HEK293 (cell line): ENCODE measurements around the gene SSH3.
"Not testable (repeated sequence)": the region's sequence is repeated elsewhere in the genome, so short reads cannot be mapped to it uniquely, and the experiment has no call there.

Experiments
- CTCF ChIA-PET: fragments of 350-600 bp; formaldehyde crosslinking; extraction: SDS; loops from one replicate; lab custom pipeline; 2021; ENCODE audit warnings: antibody characterized with exemption; lab: Yijun Ruan, JAX
- POLR2A ChIA-PET: fragments of 300-600 bp; formaldehyde crosslinking; extraction: SDS; loops from one replicate; lab custom pipeline; 2020; ENCODE audit warnings: antibody characterized with exemption, inconsistent platforms; lab: Yijun Ruan, JAX
- H3K27ac ChIP-seq: fragments of 200-500 bp; sonication (Bioruptor generic); 2 replicates; pipeline ENCODE4 v1.5.1; 2014; ENCODE audit warnings: low read depth, low read length, control low read depth, inconsistent platforms; ENCODE audit errors: extremely low read depth
- H3K36me3 ChIP-seq, 2 experiments: fragments of 200-500 bp in 1 of 2; sonication (Bioruptor generic) in 1 of 2; 1 replicate in 1 of 2; 2 replicates in 1 of 2; pipeline ENCODE4 v1.5.1; 2014 to 2017; ENCODE audit warnings: inconsistent platforms in 2 of 2, low read length in 2 of 2; ENCODE audit not compliant: control insufficient read depth in 2 of 2, insufficient read depth in 1 of 2
- H3K4me1 ChIP-seq: fragments of 200-500 bp; sonication (Bioruptor generic); 2 replicates; pipeline ENCODE4 v1.5.1; 2014; ENCODE audit warnings: mild to moderate bottlenecking, low read length, inconsistent platforms; ENCODE audit not compliant: control insufficient read depth, insufficient read depth
- H3K4me3 ChIP-seq: 2 replicates; pipeline ENCODE4 v1.5.1; 2011; ENCODE audit warnings: low read depth, mild to moderate bottlenecking, control low read depth, low read length, moderate library complexity
- H3K9me3 ChIP-seq: fragments of 200-500 bp; sonication (Bioruptor generic); 2 replicates; pipeline ENCODE4 v1.5.1; 2014; ENCODE audit warnings: low read depth, low read length, inconsistent platforms; ENCODE audit not compliant: control insufficient read depth, insufficient read depth
- SCRT1 ChIP-seq: fragments of 450-650 bp; formaldehyde crosslinking; IDR thresholded peaks from 2 replicates; pipeline ENCODE4 v1.5.1; 2016; ENCODE audit warnings: missing biosample characterization, missing genetic modification characterization, borderline replicate concordance
- WT1 ChIP-seq: fragments of 450-650 bp; formaldehyde crosslinking; IDR thresholded peaks from 2 replicates; pipeline ENCODE4 v1.5.1; 2016; ENCODE audit warnings: missing biosample characterization, missing genetic modification characterization
- ZBTB20 ChIP-seq: fragments of 450-650 bp; formaldehyde crosslinking; IDR thresholded peaks from 2 replicates; pipeline ENCODE4 v1.5.1; 2016; ENCODE audit warnings: missing biosample characterization, missing genetic modification characterization
- ZBTB21 ChIP-seq: fragments of 450-650 bp; formaldehyde crosslinking; IDR thresholded peaks from 2 replicates; pipeline ENCODE4 v1.5.1; 2017; ENCODE audit warnings: missing biosample characterization, missing genetic modification characterization
- ZFHX2 ChIP-seq: fragments of 450-650 bp; formaldehyde crosslinking; conservative IDR thresholded peaks from 2 replicates; pipeline ENCODE4 v1.5.1; 2016; ENCODE audit warnings: missing biosample characterization, missing genetic modification characterization
- ZNF10 ChIP-seq: fragments of 450-650 bp; formaldehyde crosslinking; IDR thresholded peaks from 2 replicates; pipeline ENCODE4 v1.5.1; 2017; ENCODE audit warnings: missing biosample characterization, missing genetic modification characterization
- ZNF121 ChIP-seq: fragments of 450-650 bp; formaldehyde crosslinking; IDR thresholded peaks from 2 replicates; pipeline ENCODE4 v1.5.1; 2016; ENCODE audit warnings: missing biosample characterization, missing genetic modification characterization
- ZNF140 ChIP-seq: fragments of 450-650 bp; formaldehyde crosslinking; IDR thresholded peaks from 2 replicates; pipeline ENCODE4 v1.5.1; 2016; ENCODE audit warnings: missing biosample characterization, missing genetic modification characterization
- ZNF311 ChIP-seq: fragments of 450-650 bp; formaldehyde crosslinking; IDR thresholded peaks from 2 replicates; pipeline ENCODE4 v1.5.1; 2017; ENCODE audit warnings: missing biosample characterization, missing genetic modification characterization, borderline replicate concordance
- ZNF335 ChIP-seq: fragments of 450-650 bp; formaldehyde crosslinking; conservative IDR thresholded peaks from 2 replicates; pipeline ENCODE4 v1.5.1; 2016; ENCODE audit warnings: missing biosample characterization, missing genetic modification characterization
- ZNF391 ChIP-seq: fragments of 450-650 bp; formaldehyde crosslinking; IDR thresholded peaks from 2 replicates; pipeline ENCODE4 v1.5.1; 2016; ENCODE audit warnings: low read depth, missing biosample characterization, missing genetic modification characterization, borderline replicate concordance
- ZNF600 ChIP-seq: fragments of 450-650 bp; formaldehyde crosslinking; IDR thresholded peaks from 2 replicates; pipeline ENCODE4 v1.5.1; 2016; ENCODE audit warnings: missing biosample characterization, missing genetic modification characterization
- ZNF777 ChIP-seq: fragments of 450-650 bp; formaldehyde crosslinking; IDR thresholded peaks from 2 replicates; pipeline ENCODE4 v1.5.1; 2017; ENCODE audit warnings: missing biosample characterization, missing genetic modification characterization, borderline replicate concordance
- ZSCAN16 ChIP-seq: fragments of 450-650 bp; formaldehyde crosslinking; IDR thresholded peaks from 2 replicates; pipeline ENCODE4 v1.5.1; 2016; ENCODE audit warnings: missing biosample characterization, missing genetic modification characterization
- TF ChIP-seq, protein P1 (sequence below): sonication (generic); formaldehyde crosslinking; IDR thresholded peaks from 2 replicates; pipeline ENCODE4 v1.8.1; 2022; ENCODE audit warnings: mild to moderate bottlenecking, moderate library complexity, missing genetic modification reagents
- TF ChIP-seq, protein P2 (sequence below): fragments of 450-650 bp; formaldehyde crosslinking; optimal IDR thresholded peaks from 2 replicates; pipeline ENCODE3; 2016; ENCODE audit warnings: missing biosample characterization, mild to moderate bottlenecking, missing genetic modification characterization
- TF ChIP-seq, protein P3 (sequence below): fragments of 450-650 bp; formaldehyde crosslinking; IDR thresholded peaks from 2 replicates; pipeline ENCODE4 v1.5.1; 2016; ENCODE audit warnings: missing biosample characterization, missing genetic modification characterization
- TF ChIP-seq, protein P4 (sequence below): fragments of 450-650 bp; formaldehyde crosslinking; IDR thresholded peaks from 2 replicates; pipeline ENCODE4 v1.5.1; 2017; ENCODE audit warnings: missing biosample characterization, missing genetic modification characterization
- TF ChIP-seq, protein P5 (sequence below): fragments of 450-650 bp; formaldehyde crosslinking; IDR thresholded peaks from 2 replicates; pipeline ENCODE4 v1.5.1; 2016; ENCODE audit warnings: missing biosample characterization, missing genetic modification characterization, borderline replicate concordance
- TF ChIP-seq, protein P6 (sequence below): fragments of 450-650 bp; IDR thresholded peaks from 2 replicates; pipeline ENCODE4 v1.5.1; 2018; ENCODE audit warnings: missing biosample characterization, missing genetic modification characterization

Gene SSH3

DNA sequence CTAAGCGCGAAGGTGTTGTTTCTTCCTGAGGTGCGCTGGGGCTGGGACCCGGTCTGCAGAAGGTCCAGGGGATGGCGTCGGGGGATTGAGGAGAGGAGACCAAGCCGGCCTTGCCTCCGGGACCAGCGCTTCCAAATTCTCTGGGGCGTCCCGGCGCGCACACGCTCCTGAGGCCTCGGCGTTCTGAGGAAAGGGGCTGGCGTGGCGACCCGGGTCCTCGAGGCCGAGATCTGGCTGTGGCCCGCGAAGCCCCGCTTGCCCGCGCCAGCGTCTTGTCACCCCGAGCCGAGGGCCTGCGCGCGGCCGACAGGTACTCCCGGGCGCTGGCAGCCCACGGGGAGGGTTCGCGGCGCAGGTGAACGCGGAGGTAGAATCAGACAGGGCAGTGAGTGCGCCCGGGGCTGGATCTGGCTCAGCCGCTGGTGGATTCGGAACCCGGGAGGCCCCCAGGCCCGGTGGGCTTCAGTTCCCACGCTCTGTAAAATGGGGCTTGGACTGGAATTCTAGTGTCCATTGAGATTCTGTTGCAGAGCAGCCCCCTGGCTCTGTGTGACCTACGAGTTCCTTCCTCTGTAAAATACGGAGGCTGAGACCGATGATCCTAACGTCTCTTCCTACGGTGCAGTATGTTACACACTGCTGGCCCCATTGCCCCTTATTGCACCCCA lies 14.7 kb downstream of the SSH3 start:
- Histone ChIP-seq H3K4me1 (no peaks in the 10 kb centered on the region), H3K4me3 (peak overlapping the region; percentile 75), H3K36me3 (peaks cover 0 to 16% of the 10 kb centered on the region in 2 experiments; a peak in 1 of 3 replicates), H3K27ac (no peak overlapping the region; the same call in 1 of the 2 replicates), H3K9me3 (no peaks in the 10 kb centered on the region)
- TF ChIP-seq, protein P1, sequence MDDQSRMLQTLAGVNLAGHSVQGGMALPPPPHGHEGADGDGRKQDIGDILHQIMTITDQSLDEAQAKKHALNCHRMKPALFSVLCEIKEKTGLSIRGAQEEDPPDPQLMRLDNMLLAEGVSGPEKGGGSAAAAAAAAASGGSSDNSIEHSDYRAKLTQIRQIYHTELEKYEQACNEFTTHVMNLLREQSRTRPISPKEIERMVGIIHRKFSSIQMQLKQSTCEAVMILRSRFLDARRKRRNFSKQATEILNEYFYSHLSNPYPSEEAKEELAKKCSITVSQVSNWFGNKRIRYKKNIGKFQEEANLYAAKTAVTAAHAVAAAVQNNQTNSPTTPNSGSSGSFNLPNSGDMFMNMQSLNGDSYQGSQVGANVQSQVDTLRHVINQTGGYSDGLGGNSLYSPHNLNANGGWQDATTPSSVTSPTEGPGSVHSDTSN (CRISPR knock-in tag): 0 out of 2 replicates have a peak, but pooled peaks have one; percentile 65
- TF ChIP-seq ZBTB21 (tag by site-specific recombination): no peak
- TF ChIP-seq ZNF777 (tag by site-specific recombination): peak; percentile 45; the same call in 1 of the 2 replicates
- no peak for TF ChIP-seq SCRT1 (tag by site-specific recombination)
- TF ChIP-seq ZNF335: peak; percentile 76
- TF ChIP-seq ZNF311: no peak
- 0 out of 2 replicates have a peak, but pooled peaks have one; percentile 9 for TF ChIP-seq ZNF391 (tag by site-specific recombination)
- TF ChIP-seq, protein P2, sequence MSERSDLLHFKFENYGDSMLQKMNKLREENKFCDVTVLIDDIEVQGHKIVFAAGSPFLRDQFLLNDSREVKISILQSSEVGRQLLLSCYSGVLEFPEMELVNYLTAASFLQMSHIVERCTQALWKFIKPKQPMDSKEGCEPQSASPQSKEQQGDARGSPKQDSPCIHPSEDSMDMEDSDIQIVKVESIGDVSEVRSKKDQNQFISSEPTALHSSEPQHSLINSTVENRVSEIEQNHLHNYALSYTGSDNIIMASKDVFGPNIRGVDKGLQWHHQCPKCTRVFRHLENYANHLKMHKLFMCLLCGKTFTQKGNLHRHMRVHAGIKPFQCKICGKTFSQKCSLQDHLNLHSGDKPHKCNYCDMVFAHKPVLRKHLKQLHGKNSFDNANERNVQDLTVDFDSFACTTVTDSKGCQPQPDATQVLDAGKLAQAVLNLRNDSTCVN (tag by site-specific recombination): peak; percentile 81
- peak; percentile 41; the same call in 1 of the 2 replicates for TF ChIP-seq ZNF600
- TF ChIP-seq, protein P3, sequence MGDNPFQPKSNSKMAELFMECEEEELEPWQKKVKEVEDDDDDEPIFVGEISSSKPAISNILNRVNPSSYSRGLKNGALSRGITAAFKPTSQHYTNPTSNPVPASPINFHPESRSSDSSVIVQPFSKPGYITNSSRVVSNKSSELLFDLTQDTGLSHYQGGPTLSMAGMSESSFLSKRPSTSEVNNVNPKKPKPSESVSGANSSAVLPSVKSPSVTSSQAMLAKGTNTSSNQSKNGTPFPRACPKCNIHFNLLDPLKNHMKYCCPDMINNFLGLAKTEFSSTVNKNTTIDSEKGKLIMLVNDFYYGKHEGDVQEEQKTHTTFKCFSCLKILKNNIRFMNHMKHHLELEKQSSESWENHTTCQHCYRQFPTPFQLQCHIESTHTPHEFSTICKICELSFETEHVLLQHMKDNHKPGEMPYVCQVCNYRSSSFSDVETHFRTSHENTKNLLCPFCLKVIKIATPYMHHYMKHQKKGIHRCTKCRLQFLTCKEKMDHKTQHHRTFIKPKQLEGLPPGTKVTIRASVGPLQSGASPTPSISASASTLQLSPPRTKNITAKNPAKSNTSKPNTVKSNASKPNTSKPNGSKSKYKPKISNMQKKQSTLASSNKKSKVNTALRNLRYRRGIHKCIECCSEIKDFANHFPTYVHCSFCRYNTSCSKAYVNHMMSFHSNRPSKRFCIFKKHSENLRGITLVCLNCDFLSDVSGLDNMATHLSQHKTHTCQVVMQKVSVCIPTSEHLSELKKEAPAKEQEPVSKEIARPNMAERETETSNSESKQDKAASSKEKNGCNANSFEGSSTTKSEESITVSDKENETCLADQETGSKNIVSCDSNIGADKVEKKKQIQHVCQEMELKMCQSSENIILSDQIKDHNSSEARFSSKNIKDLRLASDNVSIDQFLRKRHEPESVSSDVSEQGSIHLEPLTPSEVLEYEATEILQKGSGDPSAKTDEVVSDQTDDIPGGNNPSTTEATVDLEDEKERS (tag by site-specific recombination): no peak
- peak; percentile 70 for TF ChIP-seq ZNF121
- TF ChIP-seq ZBTB20 (tag by site-specific recombination): peak; percentile 79; the same call in 1 of the 2 replicates
- ChIA-PET POLR2A (interaction anchor here (0.6 to 2.6 kb wide), 21 partner anchors 14 to 879 kb away, joined by 3 to 32 read pairs (median 5); partner anchors contain the start of genes AIP, ANKRD13D, GRK2 and KDM2A), CTCF (interaction anchor here (0.5 to 11.2 kb wide), 26 partner anchors 9 to 285 kb away, joined by 3 to 104 read pairs (median 4); partner anchors contain the start of genes ANKRD13D, GRK2 and SSH3)

DNA sequence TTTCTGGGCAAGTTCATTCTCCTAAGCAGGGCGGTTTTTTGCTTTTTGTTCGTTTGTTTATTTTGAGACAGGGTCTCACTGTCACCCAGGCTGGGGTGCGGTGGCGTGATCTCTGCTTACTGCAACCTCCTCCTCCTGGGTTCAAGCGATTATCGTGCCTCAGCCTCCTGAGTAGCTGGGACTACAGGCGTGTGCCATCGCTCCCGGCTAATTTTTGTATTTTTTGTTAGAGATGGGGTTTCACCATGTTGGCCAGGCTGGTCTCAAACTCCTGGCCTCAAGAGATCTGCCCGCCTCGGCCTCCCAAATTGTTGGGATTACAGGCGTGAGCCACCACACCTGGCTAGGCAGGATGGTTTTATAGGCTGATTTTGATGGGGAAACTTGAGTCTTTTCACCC lies 15.5 kb downstream of the SSH3 start:
- H3K4me1 ChIP-seq, H3K27ac ChIP-seq, POLR2A ChIA-PET, H3K4me3 ChIP-seq, H3K9me3 ChIP-seq: not testable (repeated sequence)
- CTCF ChIA-PET: interaction anchor here (0.7 to 11.2 kb wide), 3 partner anchors 30 to 56 kb away, joined by 3 to 104 read pairs (median 8); no protein-coding TSS in a partner anchor
- H3K36me3 ChIP-seq: peaks cover 0 to 16% of the 10 kb centered on the region in 2 experiments; a peak in 1 of 3 replicates

DNA sequence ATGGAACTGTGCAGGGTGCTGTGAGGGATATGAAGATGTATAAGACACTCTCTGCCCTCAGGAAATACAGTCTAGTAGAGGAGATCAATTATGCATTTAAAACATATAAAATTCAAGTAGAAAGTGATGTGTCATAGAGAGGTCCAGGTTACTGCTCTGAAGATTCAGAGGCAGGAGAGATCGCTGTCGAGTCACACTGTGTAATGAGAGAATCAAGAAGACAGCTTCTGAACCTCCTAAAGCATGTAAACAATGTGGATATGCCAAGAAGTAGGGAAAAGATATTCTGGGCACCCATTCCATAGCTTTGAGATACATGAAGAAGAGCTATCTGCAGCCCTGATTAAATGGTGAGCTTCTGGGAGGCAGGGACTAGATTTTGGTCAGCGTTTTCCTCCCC lies 16.7 kb downstream of the SSH3 start:
- CTCF ChIA-PET: interaction anchor here (0.6 to 11.2 kb wide), 6 partner anchors 25 to 80 kb away, joined by 3 to 104 read pairs (median 4); no protein-coding TSS in a partner anchor
- Histone ChIP-seq H3K27ac (no peak overlapping the region), H3K4me3 (no peak overlapping the region), H3K36me3 (peaks cover 0 to 16% of the 10 kb centered on the region in 2 experiments; a peak in 1 of 3 replicates), H3K9me3 (no peaks in the 10 kb centered on the region), H3K4me1 (no peaks in the 10 kb centered on the region)
- POLR2A ChIA-PET: no interaction called here
- no peak for TF ChIP-seq WT1 (tag by site-specific recombination)
- no peak for TF ChIP-seq ZNF140 (tag by site-specific recombination)
- TF ChIP-seq, protein P4, sequence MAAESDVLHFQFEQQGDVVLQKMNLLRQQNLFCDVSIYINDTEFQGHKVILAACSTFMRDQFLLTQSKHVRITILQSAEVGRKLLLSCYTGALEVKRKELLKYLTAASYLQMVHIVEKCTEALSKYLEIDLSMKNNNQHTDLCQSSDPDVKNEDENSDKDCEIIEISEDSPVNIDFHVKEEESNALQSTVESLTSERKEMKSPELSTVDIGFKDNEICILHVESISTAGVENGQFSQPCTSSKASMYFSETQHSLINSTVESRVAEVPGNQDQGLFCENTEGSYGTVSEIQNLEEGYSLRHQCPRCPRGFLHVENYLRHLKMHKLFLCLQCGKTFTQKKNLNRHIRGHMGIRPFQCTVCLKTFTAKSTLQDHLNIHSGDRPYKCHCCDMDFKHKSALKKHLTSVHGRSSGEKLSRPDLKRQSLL: no peak
- TF ChIP-seq ZNF10 (tag by site-specific recombination): no peak
- no peak for TF ChIP-seq ZFHX2 (tag by site-specific recombination)
- TF ChIP-seq, protein P5, sequence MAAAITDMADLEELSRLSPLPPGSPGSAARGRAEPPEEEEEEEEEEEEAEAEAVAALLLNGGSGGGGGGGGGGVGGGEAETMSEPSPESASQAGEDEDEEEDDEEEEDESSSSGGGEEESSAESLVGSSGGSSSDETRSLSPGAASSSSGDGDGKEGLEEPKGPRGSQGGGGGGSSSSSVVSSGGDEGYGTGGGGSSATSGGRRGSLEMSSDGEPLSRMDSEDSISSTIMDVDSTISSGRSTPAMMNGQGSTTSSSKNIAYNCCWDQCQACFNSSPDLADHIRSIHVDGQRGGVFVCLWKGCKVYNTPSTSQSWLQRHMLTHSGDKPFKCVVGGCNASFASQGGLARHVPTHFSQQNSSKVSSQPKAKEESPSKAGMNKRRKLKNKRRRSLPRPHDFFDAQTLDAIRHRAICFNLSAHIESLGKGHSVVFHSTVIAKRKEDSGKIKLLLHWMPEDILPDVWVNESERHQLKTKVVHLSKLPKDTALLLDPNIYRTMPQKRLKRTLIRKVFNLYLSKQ: no peak
- TF ChIP-seq ZSCAN16 (tag by site-specific recombination): no peak
- TF ChIP-seq, protein P6, sequence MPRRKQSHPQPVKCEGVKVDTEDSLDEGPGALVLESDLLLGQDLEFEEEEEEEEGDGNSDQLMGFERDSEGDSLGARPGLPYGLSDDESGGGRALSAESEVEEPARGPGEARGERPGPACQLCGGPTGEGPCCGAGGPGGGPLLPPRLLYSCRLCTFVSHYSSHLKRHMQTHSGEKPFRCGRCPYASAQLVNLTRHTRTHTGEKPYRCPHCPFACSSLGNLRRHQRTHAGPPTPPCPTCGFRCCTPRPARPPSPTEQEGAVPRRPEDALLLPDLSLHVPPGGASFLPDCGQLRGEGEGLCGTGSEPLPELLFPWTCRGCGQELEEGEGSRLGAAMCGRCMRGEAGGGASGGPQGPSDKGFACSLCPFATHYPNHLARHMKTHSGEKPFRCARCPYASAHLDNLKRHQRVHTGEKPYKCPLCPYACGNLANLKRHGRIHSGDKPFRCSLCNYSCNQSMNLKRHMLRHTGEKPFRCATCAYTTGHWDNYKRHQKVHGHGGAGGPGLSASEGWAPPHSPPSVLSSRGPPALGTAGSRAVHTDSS (tag by site-specific recombination): no peak
